GM23248 (cell line): ENCODE measurements around the gene THYN1. TPM values are rescaled to one million over a fixed set of nuclear protein-coding genes. Genes with fewer than 3 reads are reported as not detected.
A peak's percentile ranks its signal among the peaks of the same experiment; 100 is the strongest.

ENCODE experiments used
- DNase-seq: peaks from one replicate; pipeline ENCODE4 v3.0.0-alpha.2; 2015
- H2AFZ ChIP-seq: fragments of 200-600 bp; sonication (generic); 2 replicates; pipeline ENCODE4 v1.6.1; 2016; ENCODE audit warnings: antibody characterized with exemption
- H3F3A ChIP-seq: fragments of 200-600 bp; sonication (generic); 2 replicates; pipeline ENCODE4 v1.6.1; 2016; ENCODE audit warnings: mild to moderate bottlenecking, antibody characterized with exemption, mixed run types; ENCODE audit not compliant: insufficient read depth
- H3K27ac ChIP-seq: fragments of 200-600 bp; sonication (generic); 2 replicates; pipeline ENCODE4 v1.5.1; 2016; ENCODE audit warnings: mild to moderate bottlenecking
- H3K27me3 ChIP-seq: fragments of 200-600 bp; sonication (generic); replicated peaks from 2 replicates; pipeline ENCODE4 v1.6.1; 2016; ENCODE audit warnings: mild to moderate bottlenecking; ENCODE audit not compliant: insufficient read depth
- H3K36me3 ChIP-seq: fragments of 200-600 bp; sonication (generic); 2 replicates; pipeline ENCODE4 v1.6.1; 2016; ENCODE audit warnings: low read depth, mild to moderate bottlenecking
- H3K4me1 ChIP-seq: fragments of 200-600 bp; sonication (generic); 2 replicates; pipeline ENCODE4 v1.6.1; 2016; ENCODE audit warnings: mild to moderate bottlenecking; ENCODE audit not compliant: insufficient read depth
- H3K4me2 ChIP-seq: fragments of 200-600 bp; sonication (generic); one replicate; pipeline ENCODE4 v1.6.1; 2016; ENCODE audit warnings: mild to moderate bottlenecking; ENCODE audit not compliant: unreplicated experiment
- H3K4me3 ChIP-seq: fragments of 200-600 bp; sonication (generic); 2 replicates; pipeline ENCODE4 v1.5.1; 2016; ENCODE audit warnings: mild to moderate bottlenecking
- H3K79me2 ChIP-seq: fragments of 200-600 bp; sonication (generic); 2 replicates; pipeline ENCODE4 v1.6.1; 2016; ENCODE audit warnings: mild to moderate bottlenecking; ENCODE audit not compliant: insufficient read depth
- H3K9ac ChIP-seq: fragments of 200-600 bp; sonication (generic); 2 replicates; pipeline ENCODE4 v1.6.1; 2016; ENCODE audit warnings: mild to moderate bottlenecking
- H3K9me2 ChIP-seq: fragments of 200-600 bp; sonication (generic); 2 replicates; pipeline ENCODE4 v1.6.1; 2016; ENCODE audit warnings: mixed run types, mild to moderate bottlenecking, moderate library complexity; ENCODE audit not compliant: insufficient read depth
- H3K9me3 ChIP-seq: fragments of 200-600 bp; sonication (generic); one replicate; pipeline ENCODE4 v1.6.1; 2017; ENCODE audit warnings: low read depth
- H4K20me1 ChIP-seq: fragments of 200-600 bp; sonication (generic); 2 replicates; pipeline ENCODE4 v1.6.0; 2016; ENCODE audit not compliant: insufficient read depth
- EZH2 ChIP-seq: fragments of 200-600 bp; sonication (generic); IDR thresholded peaks from 2 replicates; pipeline ENCODE4 v1.6.1; 2018; ENCODE audit warnings: antibody characterized with exemption, mild to moderate bottlenecking; ENCODE audit not compliant: insufficient read depth, poor library complexity, severe bottlenecking
- EZH2phosphoT487 ChIP-seq: fragments of 200-600 bp; sonication (generic); IDR thresholded peaks from 2 replicates; pipeline ENCODE4 v1.6.1; 2018; ENCODE audit warnings: antibody characterized with exemption, moderate library complexity, mild to moderate bottlenecking, low read depth; ENCODE audit not compliant: insufficient read depth
- WGBS, 2 experiments: methylation state at CpG; one replicate each; pipeline ENCODE4 v1.1.6; 2015 to 2017; ENCODE audit warnings: low lambda C conversion rate in 2 of 2, low coverage in 1 of 2; ENCODE audit errors: missing lambda C conversion rate in 2 of 2; 5-methylcytosine and 5-hydroxymethylcytosine counted together
- in situ Hi-C: fragments of 300-500 bp; cut with MboI; formaldehyde crosslinking; loops from 2 replicates; pipeline ENCODE4 v1.15.0; 2020
- polyA plus RNA-seq: library from polyadenylated mRNA; unstranded; fragments of >200 nt; fragmentation: Nextera tagmentation; extraction: Ambion mirVana; gene quantifications from 2 replicates; pipeline ENCODE4 v1.2.1, GENCODE V29; 2016
- total RNA-seq: library from RNA; depleted of rRNA; stranded (reverse); fragments of >200 nt; shearing (Covaris generic); gene quantifications from 2 replicates; pipeline ENCODE4 v1.2.3, GENCODE V29; 2014

Gene THYN1
- total and polyA plus RNA-seq, 2 experiments from 2014 or later: 25.6 to 49.8 TPM

DNA sequence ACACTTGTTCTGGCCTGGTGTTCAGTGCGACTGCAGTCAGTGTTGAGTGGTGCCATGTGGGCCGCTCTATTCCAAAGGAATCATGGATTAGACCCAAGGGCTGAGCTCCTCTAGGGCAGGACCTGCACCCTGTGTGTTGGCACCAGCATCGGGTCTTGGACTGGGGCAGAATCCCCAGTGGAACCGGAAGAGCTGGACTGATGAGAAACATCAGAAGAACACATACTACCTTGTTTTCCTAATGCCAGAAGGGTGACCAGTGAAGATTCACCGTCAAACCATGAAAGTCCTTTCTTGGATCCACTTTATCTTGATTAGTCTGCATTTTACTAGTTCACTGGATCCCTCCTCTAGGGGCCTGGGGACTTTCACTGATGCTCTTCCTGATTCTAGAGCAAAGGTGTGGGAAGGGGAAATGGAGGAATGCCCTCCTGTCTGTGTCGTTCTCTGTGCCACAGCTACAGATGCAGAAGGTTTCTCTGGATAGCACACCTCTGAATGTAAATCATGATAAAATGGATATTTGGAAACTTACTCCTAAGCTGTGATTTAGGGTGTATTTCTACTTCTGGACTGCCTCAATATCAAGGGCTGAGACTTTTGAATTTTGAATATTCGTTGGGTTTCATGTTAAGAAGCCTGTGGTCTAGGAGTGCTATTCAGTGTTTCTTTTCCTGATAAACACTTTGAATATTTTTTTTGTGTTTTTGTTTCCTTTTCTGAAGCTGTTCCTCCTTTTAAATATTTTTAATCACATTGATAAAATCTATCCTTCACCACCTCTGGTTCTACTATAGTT, 12.0 kb upstream of the THYN1 start:
- Histone ChIP-seq H3K79me2 (no peaks in the 10 kb centered on the region), H3K9me3 (no peaks in the 10 kb centered on the region), H3K36me3 (peaks cover 8% of the 10 kb centered on the region; the same call in 1 of the 2 replicates), H3K9ac (no peak overlapping the region), H3K4me1 (peaks cover 18% of the 10 kb centered on the region), H2AFZ (no peak overlapping the region), H3F3A (peaks cover 26% of the 10 kb centered on the region), H3K4me2 (no peak overlapping the region), H3K9me2 (no peaks in the 10 kb centered on the region), H4K20me1 (no peaks in the 10 kb centered on the region), H3K4me3 (no peak overlapping the region), H3K27me3 (no peaks in the 10 kb centered on the region; the same call in 1 of the 2 replicates), H3K27ac (no peak overlapping the region)
- no peak for TF ChIP-seq EZH2
- no peak for TF ChIP-seq EZH2phosphoT487
- 93 to 94% methylated on average over 7 of the region's 7 CpGs for WGBS, 2 experiments
- DNase-seq: no peak
- in situ Hi-C loops: no loop called here

DNA sequence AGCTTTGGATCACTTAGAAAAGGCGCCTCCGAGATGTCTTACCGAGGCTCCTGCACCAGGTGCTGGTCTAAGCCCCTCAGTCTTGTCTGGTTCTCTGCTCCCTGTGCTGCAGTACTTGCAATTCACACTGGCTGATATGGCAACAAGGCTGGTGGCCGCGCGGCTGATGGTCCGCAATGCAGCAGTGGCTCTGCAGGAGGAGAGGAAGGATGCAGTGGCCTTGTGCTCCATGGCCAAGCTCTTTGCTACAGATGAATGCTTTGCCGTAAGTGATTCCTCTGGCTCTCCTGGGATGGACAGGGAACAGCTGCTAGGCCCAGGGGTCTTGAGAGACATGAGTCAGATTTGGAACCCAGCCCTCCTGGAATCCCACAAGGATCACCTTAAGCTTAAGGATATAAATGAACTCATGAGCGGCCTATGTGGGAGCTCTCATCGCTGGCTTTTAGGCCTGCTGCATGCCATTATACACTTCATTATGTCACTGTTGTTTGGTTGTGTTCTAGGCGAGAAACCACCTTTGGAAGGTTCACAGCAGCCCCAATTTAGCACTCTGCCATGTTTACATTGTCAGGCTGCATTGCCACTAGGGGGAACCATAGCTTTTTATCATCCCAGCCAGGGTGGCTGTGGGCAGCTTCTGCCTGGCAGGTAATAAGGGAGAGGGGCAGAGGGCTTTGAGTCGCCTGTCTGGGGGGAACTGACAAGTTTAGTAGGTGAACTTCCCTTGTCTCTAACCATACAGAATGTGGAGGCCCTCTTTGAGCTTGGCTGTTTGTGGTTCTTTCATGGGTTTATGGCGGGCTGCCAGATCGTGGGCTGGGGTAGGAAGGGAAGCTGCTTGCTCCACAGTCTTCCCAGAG, 8.7 kb upstream of the THYN1 start:
- in situ Hi-C loops: no loop called here
- Histone ChIP-seq H3K36me3 (peaks cover 12% of the 10 kb centered on the region; the same call in 1 of the 2 replicates), H3K79me2 (no peaks in the 10 kb centered on the region)

DNA sequence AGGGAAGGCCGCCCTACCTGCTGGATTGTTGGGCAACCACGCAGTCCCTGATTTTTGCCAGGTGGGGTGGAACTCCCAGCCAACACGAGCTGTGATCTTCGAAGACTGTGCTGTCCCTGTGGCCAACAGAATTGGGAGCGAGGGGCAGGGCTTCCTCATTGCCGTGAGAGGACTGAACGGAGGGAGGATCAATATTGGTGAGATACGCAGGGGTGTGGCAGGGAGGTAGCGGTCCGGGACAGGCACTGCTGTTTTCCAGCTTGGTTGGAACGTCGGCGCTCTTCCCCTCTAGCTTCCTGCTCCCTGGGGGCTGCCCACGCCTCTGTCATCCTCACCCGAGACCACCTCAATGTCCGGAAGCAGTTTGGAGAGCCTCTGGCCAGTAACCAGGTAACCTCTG, 7.8 kb upstream of the THYN1 start:
- H3K9ac ChIP-seq: no peak overlapping the region
- H3K9me3 ChIP-seq: no peaks in the 10 kb centered on the region
- H3K79me2 ChIP-seq: no peaks in the 10 kb centered on the region
- H3K4me1 ChIP-seq: peaks cover 2% of the 10 kb centered on the region
- in situ Hi-C loops: no loop called here
- peaks cover 12% of the 10 kb centered on the region; the same call in 1 of the 2 replicates for H3K36me3 ChIP-seq
- no peak overlapping the region for H3K27ac ChIP-seq
- no peaks in the 10 kb centered on the region for H3K27me3 ChIP-seq
- no peak overlapping the region for H3K4me2 ChIP-seq
- H4K20me1 ChIP-seq: no peaks in the 10 kb centered on the region
- WGBS, 2 experiments: 91 to 96% methylated on average over 16 of the region's 16 CpGs
- no peak overlapping the region for H2AFZ ChIP-seq
- DNase-seq: no peak
- no peak for TF ChIP-seq EZH2phosphoT487
- no peak for TF ChIP-seq EZH2
- no peak overlapping the region for H3K4me3 ChIP-seq
- no peaks in the 10 kb centered on the region for H3K9me2 ChIP-seq
- peaks cover 8% of the 10 kb centered on the region for H3F3A ChIP-seq

More for the DNA sequence above, 8.7 kb upstream of the THYN1 start:
- Histone ChIP-seq H3K4me1 (peaks cover 11% of the 10 kb centered on the region), H3K27ac (no peak overlapping the region), H3K9ac (no peak overlapping the region), H2AFZ (no peak overlapping the region), H3K27me3 (no peaks in the 10 kb centered on the region), H3K9me2 (no peaks in the 10 kb centered on the region), H3K4me3 (no peak overlapping the region), H3K9me3 (no peaks in the 10 kb centered on the region), H3K4me2 (no peak overlapping the region), H4K20me1 (no peaks in the 10 kb centered on the region), H3F3A (peaks cover 16% of the 10 kb centered on the region)
- TF ChIP-seq EZH2phosphoT487: no peak
- TF ChIP-seq EZH2: no peak
- DNase-seq: peak; percentile 49
- WGBS, 2 experiments: 93 to 94% methylated on average over 14 of the region's 14 CpGs

- Histone ChIP-seq H3K4me3 (no peak overlapping the region), H3K9me3 (no peaks in the 10 kb centered on the region), H3K27me3 (no peaks in the 10 kb centered on the region), H3F3A (peaks cover 3% of the 10 kb centered on the region), H3K79me2 (peaks cover 4% of the 10 kb centered on the region; the same call in 1 of the 2 replicates), H3K9me2 (no peaks in the 10 kb centered on the region), H3K4me2 (no peak overlapping the region), H3K9ac (no peak overlapping the region), H4K20me1 (no peaks in the 10 kb centered on the region), H3K36me3 (peaks cover 12% of the 10 kb centered on the region; the same call in 1 of the 2 replicates), H2AFZ (no peak overlapping the region), H3K4me1 (no peaks in the 10 kb centered on the region), H3K27ac (no peak overlapping the region)
- in situ Hi-C loops: no loop called here
- TF ChIP-seq EZH2phosphoT487 (no peak), EZH2 (no peak)
- DNase-seq: no peak
Measured at GRCh38 chr11:134260503-134260902, 7.4 kb upstream of the THYN1 start.
